Left lung (tissue), 10 donors: ENCODE data around the gene ELOVL5. TPM values are rescaled to one million over a fixed set of nuclear protein-coding genes. Genes with fewer than 3 reads are reported as not detected.
A peak's percentile ranks its signal among the peaks of the same experiment; 100 is the strongest.

ENCODE experiments used
- ATAC-seq: fragments of 200-7000 bp; cut with Tn5 transposase; one replicate; pipeline ENCODE4 v1.9.1; 2020; ENCODE audit warnings: moderate library complexity
- DNase-seq, 4 donors: peaks; one replicate each; pipeline ENCODE4 v3.0.0-alpha.2; 2013 to 2020
- H3K27ac ChIP-seq, 2 donors: fragments of 200-600 bp; sonication (generic) in 1 of 2; one replicate each; pipeline versions ENCODE4 v1.5.0 to v1.8.0; 2020 to 2021
- H3K27me3 ChIP-seq, 2 donors: fragments of 200-600 bp; sonication (generic) in 1 of 2; one replicate each; pipeline versions ENCODE4 v1.5.0 to v1.8.0; 2020 to 2021
- H3K36me3 ChIP-seq, 2 donors: fragments of 200-600 bp; sonication (generic) in 1 of 2; one replicate each; pipeline versions ENCODE4 v1.5.0 to v1.8.0; 2020 to 2021
- H3K4me1 ChIP-seq, 2 donors: fragments of 200-600 bp; one replicate each; pipeline ENCODE4 v1.8.0; 2021
- H3K4me3 ChIP-seq, 2 donors: fragments of 200-600 bp; sonication (generic) in 1 of 2; one replicate each; pipeline versions ENCODE4 v1.5.0 to v1.8.0; 2020 to 2021; ENCODE audit warnings: mild to moderate bottlenecking in 1 of 2
- H3K9me3 ChIP-seq, 2 donors: fragments of 200-600 bp; sonication (generic) in 1 of 2; one replicate each; pipeline versions ENCODE4 v1.5.0 to v1.8.0; 2020 to 2021
- CTCF ChIP-seq, 2 donors: fragments of 200-600 bp; sonication (generic) in 1 of 2; IDR thresholded peaks; one replicate each; pipeline versions ENCODE4 v1.5.0 to v1.8.0; 2021; ENCODE audit warnings: antibody characterized with exemption in 2 of 2
- intact Hi-C, 2 donors: fragments of 100-400 bp; cut with DNase I; formaldehyde crosslinking; loops; one replicate each; pipeline versions ENCODE4 v1.11.2 to v1.14.2; 2022
- polyA plus RNA-seq, 6 donors: library from polyadenylated mRNA; unstranded; fragments of 120-200 nt; gene quantifications; one replicate each; pipeline ENCODE4 v1.2.1, GENCODE V29; 2013; ENCODE audit not compliant: insufficient read length in 6 of 6
- total RNA-seq, 2 donors: library from RNA; stranded (reverse); fragmentation: NEBNext Ultra II Directional; extraction: Animal tissue kit (Norgen Biotek cat#: 25700); gene quantifications; one replicate each; pipeline ENCODE4 v1.2.1, GENCODE V29; 2021
- donor health status: DM: no; HTN: yes; CAD: no.
- donor health status: DM: no; HTN: no; CAD: no.

Gene ELOVL5
- total and polyA plus RNA-seq, 8 donors = 54.3 to 132 (median 61.5) TPM

GRCh38 chr6:53377289-53377688, 28.5 kb upstream of the ELOVL5 start:
- no peak for TF ChIP-seq CTCF (IDR thresholded peaks at IDR 0.05)
- ATAC-seq (no peak), DNase-seq (no peak)
- Histone ChIP-seq H3K9me3 (no peaks in the 10 kb centered on the region), H3K4me3 (no peak overlapping the region), H3K36me3 (no peaks in the 10 kb centered on the region), H3K27ac (no peak overlapping the region), H3K4me1 (no peaks in the 10 kb centered on the region), H3K27me3 (no peaks in the 10 kb centered on the region)
- intact Hi-C loops = no loop called here

- H3K36me3 ChIP-seq = no peaks in the 10 kb centered on the region
- DNase-seq (no peak), ATAC-seq (peak; percentile 73)
- no peaks in the 10 kb centered on the region for H3K27me3 ChIP-seq
- no peak for TF ChIP-seq CTCF (IDR thresholded peaks at IDR 0.05)
- H3K27ac ChIP-seq = no peak overlapping the region
- intact Hi-C loops = no loop called here
- H3K9me3 ChIP-seq = no peaks in the 10 kb centered on the region
- no peaks in the 10 kb centered on the region for H3K4me1 ChIP-seq
- no peak overlapping the region for H3K4me3 ChIP-seq
Observed at GRCh38 chr6:53376661-53377226, 28.0 kb upstream of the ELOVL5 start.

GRCh38 chr6:53375847-53376246, 27.1 kb upstream of the ELOVL5 start:
- H3K27me3 ChIP-seq = no peaks in the 10 kb centered on the region
- no peak for TF ChIP-seq CTCF (IDR thresholded peaks at IDR 0.05)
- no peak overlapping the region for H3K27ac ChIP-seq
- no peak overlapping the region for H3K4me3 ChIP-seq
- H3K4me1 ChIP-seq = no peaks in the 10 kb centered on the region
- H3K9me3 ChIP-seq = no peaks in the 10 kb centered on the region
- intact Hi-C loops = no loop called here
- no peaks in the 10 kb centered on the region for H3K36me3 ChIP-seq
- ATAC-seq (peak; percentile 85), DNase-seq (peak in 1 of 4 donors; percentile 7)

- H3K27me3 ChIP-seq = no peaks in the 10 kb centered on the region
- no peaks in the 10 kb centered on the region for H3K9me3 ChIP-seq
- no peaks in the 10 kb centered on the region for H3K4me1 ChIP-seq
- H3K4me3 ChIP-seq = no peak overlapping the region
- ATAC-seq (no peak), DNase-seq (no peak)
- intact Hi-C loops = no loop called here
- TF ChIP-seq CTCF (IDR thresholded peaks at IDR 0.05) = no peak
- H3K27ac ChIP-seq = no peak overlapping the region
- H3K36me3 ChIP-seq = no peaks in the 10 kb centered on the region
Observed at GRCh38 chr6:53373638-53374037, 24.9 kb upstream of the ELOVL5 start.

- H3K4me1 ChIP-seq = no peaks in the 10 kb centered on the region
- no peaks in the 10 kb centered on the region for H3K36me3 ChIP-seq
- H3K27me3 ChIP-seq = no peaks in the 10 kb centered on the region
- no peak overlapping the region for H3K27ac ChIP-seq
- DNase-seq (no peak), ATAC-seq (no peak)
- intact Hi-C loops = no loop called here
- no peak for TF ChIP-seq CTCF (IDR thresholded peaks at IDR 0.05)
- peaks cover 0 to 4% of the 10 kb centered on the region in 2 donors for H3K9me3 ChIP-seq
- no peak overlapping the region for H3K4me3 ChIP-seq
Observed at GRCh38 chr6:53369876-53370515, 21.2 kb upstream of the ELOVL5 start.
